Stimulated activated naive CD8-positive, alpha-beta T cell treated with anti-CD3 and anti-CD28 coated beads, Interleukin-15, Interleukin-2, amounts not matched to agents 100 U/mL and 50 U/mL, for 24 hours (primary cell): ENCODE results near the gene GATD1.

Experiments
- ATAC-seq: fragments of 150-1000 bp; cut with Tn5 transposase; one replicate; pipeline ENCODE4 v1.10.0; 2021
- DNase-seq: peaks from one replicate; pipeline ENCODE4 v3.0.0; 2021

GATD1 gene

GRCh38 chr11:812390-812789, 35.1 kb upstream of the GATD1 start:
- DNase-seq: no peak
- no peak for ATAC-seq

DNA sequence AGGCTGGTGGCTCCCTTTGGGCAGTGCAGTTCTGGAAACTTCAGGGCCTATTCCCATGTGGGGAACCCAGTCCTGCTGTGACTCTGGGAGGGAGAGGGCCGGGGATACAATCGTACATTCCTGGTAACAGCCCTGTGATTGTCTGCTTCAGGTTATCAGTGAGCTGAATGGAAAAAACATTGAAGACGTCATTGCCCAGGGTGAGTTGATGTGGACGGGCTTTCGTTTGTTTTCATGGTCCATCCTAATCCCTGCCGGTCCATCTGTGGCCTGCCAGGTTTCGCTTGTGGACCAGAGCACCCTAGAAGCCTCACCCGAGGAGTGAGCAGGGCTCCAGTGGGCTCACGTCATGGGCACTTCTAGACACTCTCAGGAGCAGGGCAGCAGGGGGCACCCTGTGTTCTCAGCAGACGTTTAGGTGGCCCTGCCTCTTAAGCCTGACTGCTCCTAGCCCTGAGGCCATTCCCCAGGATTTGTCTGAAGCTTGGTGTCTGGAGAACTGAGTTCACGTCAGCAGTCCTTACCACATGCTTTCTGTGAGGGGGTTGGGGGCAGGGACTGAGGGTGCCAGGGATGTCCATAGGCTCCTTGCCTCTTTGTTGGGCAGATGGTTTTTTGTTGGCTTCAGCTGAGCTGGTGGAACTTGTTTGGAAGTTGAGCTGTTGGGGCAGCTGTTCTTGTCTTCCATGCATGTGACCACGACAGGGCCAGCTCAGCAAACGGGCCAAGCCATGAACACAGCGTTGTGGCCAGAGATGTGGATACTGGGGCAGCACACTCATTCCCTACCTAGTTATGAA, 34.4 kb upstream of the GATD1 start:
- ATAC-seq (no peak), DNase-seq (no peak)

GRCh38 chr11:810040-810567, 32.8 kb upstream of the GATD1 start:
- ATAC-seq: no peak
- DNase-seq: no peak

DNA sequence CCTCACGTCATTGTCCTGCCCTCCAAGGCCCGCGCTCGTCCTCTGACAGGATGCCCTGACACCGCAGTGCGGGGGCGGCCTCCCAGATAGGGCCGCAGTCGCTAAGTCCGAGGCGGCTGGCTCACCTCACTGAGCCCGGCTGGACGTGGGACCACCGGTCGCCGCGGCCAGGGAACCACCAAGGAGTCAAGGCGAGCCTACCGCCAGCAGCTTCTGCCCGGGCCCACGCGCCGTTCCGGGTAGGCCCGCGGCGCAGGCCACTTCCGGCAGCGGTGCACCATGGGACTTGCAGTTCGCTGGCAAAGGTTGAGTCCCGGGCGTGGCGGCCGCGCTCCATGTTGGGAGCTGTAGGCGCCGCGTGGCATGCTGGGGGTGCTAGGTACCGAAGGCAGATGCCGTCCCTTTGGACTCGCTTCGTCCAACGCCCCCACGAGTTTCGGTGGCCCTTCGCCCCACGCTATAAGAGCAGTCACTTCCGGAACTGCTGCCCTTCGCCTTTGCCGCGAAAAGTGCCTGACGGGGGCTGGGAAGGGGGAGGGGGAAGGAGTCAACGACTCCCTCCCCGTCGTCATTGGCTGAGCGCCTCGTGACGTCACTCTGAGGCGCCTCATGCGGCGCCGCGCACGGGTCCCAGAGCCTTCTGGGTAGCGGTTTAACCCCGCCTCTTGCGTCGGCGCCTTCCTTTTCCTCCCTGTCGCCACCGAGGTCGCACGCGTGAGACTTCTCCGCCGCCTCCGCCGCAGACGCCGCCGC, 32.2 kb upstream of the GATD1 start, which contains the start of gene RPLP2:
Gene RPLP2, plus strand, starts transcription at position 681 of the 753 bp plus-strand sequence. CDS start 268 bp downstream, outside the sequence.
- peak; percentile 99 for DNase-seq
- ATAC-seq: peak; percentile 84

DNA sequence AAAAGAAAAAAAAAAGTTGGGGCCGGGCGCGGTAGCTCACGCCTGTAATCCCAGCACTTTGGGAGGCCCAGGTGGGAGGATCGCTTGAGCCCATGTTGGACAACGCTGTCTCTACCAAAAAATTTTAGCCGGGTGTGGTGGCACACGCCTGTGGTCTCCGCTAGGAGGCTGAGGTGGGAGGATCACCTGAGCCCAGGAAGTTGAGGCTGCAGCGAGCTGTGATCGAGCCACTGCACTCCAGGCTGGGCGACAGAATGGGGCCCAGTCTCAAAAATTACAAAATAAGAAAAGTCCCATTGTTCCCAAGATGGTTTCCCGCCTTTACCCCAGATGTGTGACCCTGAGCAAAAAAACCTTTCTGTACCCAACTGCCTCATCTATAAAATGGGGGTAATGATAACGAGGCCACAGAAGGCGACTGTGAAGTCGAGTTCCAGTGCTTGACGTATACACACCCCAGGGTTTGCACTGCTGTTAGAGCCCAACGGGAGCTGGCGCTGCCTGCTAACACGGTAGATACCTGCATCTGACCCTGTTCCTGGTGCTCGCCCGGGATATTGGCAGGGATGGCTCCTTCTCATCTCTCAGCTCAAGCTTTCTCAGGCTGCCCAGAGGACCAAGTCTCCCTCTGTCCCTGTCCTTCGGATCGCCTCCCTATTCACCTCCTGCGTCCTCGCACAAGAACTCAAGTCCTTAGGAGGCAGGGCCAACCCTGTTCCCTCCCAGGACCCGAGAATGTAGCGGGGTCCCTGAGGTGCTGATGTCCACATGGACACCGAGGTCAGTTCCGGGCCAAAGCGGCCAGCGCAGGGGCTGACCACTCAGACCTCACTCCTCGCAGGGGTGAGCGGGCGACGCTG, 31.4 kb upstream of the GATD1 start:
- ATAC-seq (no peak), DNase-seq (peak; percentile 51)

- ATAC-seq (no peak), DNase-seq (no peak)
Measured at GRCh38 chr11:804599-804964, 27.3 kb upstream of the GATD1 start.

- no peak for ATAC-seq
- no peak for DNase-seq
Measured at GRCh38 chr11:803770-804598, 26.7 kb upstream of the GATD1 start.

DNA sequence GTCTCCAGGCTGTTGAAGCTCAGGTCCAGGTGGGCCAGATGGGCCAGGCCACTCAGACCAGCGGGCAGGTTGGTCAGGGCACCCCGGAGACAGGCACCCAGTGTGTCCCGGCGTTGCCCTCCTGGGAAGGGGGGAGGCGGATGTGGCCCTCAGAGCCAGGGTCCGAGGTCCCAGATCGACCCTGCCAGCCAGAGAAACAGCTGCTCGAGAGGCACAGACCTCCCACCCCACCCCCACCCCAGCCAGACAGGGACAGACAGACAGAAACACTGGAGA, 26.1 kb upstream of the GATD1 start:
- no peak for ATAC-seq
- no peak for DNase-seq

GRCh38 chr11:802693-803466, 25.6 kb upstream of the GATD1 start:
- ATAC-seq (no peak), DNase-seq (no peak)

DNA sequence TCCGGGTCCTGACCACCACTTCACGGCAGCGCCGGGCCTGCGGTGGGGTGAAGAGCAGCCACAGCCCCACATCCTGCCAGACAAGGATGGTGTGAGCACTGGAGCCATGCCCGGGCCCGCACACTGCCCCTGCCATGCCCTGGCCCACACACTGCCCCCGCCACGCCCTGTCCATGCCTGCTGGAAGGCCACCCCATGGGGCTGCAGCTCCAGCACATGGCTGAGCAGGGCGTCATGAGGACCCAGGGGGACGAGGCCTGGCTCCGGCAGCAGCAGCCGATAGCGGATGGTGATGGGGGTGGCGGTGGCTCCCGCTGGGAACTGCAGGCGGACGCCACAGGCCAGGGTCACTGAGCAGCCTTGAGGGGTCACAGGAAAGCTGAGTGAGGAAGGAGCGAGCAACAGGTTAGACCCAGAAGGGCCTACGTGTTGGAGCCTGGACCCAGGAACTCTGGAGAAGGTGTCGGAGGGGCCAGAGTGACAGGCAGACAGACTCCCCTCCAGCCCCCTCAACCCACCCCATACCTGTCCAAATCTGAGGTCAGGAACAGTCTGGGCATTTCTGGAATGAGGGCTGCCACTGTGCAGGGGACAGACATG, 24.8 kb upstream of the GATD1 start:
- ATAC-seq (no peak), DNase-seq (no peak)

DNA sequence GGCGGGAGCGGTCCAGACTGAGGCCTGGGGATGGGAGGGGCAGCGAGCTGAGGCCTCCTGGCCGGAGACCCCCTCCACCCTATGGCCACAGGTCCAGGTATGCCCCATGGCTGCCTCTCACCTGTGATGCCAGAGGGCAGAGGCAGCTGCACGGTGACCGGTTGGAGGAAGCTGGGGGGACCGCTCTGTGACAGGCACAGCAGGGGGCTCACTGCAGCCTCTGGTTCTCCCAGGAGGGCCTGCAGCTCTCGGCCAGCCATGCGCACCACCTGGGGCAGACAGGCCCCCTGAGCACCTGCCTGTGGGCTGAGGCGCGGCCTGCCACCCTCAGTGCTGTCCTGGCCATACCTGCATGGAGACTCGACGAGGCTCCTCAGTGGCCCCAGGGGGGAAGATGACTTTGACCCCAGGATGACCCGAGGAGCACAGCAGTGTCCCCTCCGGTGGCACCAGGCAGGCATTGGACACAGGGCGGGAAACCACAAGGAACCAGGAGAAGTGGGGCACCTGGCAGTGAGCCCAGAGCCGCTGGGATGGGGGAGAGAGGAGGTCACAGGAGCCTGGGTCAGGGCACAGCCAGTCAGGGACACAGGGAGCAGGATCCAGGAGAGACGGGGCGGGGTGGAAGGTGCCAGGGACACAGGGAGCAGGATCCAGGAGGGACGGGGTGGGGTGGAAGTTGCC, 24.0 kb upstream of the GATD1 start:
- ATAC-seq (no peak), DNase-seq (no peak)

DNA sequence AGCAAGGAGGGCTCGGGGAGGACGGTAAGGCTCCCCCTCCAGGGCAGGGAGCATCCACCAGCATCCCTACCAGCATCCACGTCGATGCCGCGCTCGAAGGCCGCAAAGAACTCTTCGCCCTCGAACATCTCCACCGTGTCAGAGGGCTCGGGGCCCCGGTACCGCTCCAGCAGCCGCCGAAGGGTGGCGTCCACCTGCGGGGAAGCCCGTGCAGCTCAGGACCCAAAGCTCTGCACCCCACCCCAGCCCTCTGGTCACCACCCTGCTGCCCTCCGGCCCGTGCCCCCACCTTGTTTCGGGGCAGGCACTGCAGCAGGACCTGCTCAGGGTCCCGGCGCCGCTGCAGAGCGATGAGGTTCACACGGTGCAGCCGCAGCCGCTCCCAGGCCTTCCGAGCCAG, 23.2 kb upstream of the GATD1 start:
- ATAC-seq (no peak), DNase-seq (no peak)

- DNase-seq (no peak), ATAC-seq (no peak)
Measured at GRCh38 chr11:799641-800316, 22.5 kb upstream of the GATD1 start.

DNA sequence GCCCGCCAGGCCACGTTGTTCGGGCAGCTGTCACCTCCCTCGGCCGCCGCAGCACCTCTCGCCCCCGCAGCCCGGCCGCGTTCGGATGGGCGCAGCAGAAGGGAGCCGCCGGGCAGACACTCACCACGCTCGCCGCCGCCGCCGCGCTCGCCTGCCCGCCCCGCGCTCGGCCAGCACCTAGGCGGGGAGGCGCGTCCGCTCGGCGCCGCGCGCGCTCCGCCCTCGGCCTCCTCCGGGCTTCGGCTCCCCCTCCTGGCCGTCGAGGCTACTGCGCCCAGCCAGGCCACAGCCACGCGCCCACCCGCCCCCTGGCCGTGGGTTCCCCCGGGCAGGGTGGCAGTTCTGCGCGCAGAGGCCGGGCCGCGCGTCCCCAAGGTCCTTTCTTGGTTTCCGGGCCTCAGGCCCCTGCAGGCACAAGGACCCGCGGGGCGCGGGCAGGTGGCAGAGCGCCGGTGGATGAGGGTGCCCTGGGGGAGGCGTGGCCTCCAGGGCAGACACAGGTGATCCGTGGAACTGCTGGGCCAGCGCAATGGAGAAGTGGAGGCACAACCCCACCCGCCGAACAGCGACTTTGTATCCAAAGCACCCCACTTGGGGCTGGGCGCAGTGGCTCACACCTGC, 20.9 kb upstream of the GATD1 start, which contains the start of gene SLC25A22:
Gene SLC25A22, minus strand, starts transcription at position 189 of the 621 bp plus-strand sequence. CDS start 3,275 bp downstream, outside the sequence.
- DNase-seq (peak; percentile 93), ATAC-seq (peak; percentile 50)

GRCh38 chr11:797296-798092, 20.2 kb upstream of the GATD1 start:
- peak; percentile 86 for DNase-seq
- ATAC-seq: peak; percentile 70

DNA sequence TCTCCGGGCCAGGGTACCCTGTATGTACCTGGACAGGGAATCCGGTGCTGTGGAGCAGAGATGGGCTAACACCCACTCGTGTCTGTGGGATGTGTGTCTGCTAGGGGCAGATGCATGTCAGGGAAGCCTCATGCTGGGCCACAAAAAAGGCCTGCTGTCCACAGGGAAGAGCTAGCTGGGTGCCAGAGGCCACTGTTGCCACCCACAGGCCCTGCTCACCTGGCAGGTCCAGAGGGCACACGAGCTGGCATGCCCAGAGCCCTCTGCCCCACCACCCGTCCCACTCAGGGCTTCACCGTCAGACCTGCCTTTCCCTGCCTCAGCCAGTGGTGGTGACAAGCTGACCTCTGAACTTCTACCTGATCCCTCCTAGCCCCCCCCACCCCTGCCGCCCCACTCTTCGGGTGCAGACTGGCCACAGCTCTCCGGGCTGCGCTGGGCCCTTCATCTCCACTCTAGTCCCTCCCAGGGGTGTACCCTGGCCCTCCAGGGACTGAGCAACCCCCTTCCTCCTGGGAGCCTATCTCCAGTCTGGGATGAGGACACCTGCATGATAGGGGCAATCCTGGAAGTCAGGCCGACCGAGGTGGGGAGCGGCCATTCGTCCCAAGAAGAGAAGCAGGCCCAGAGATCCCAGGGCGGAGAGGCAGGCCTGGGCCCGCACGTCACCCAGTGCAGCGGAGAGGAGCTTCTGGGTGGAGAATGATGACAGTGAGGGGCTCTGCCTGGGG, 19.4 kb upstream of the GATD1 start:
- ATAC-seq (no peak), DNase-seq (no peak)
